Measurements from ENCODE around the gene SYNGAP1.
"Not testable (repeated sequence)": the region's sequence is repeated elsewhere in the genome, so short reads cannot be mapped to it uniquely, and the experiment has no call there.

SYNGAP1 gene

GRCh38 chr6:33419580-33420490, at the start of gene SYNGAP1:
Gene SYNGAP1 (plus strand): TSS chr6:33420065. CDS start chr6:33420265, 200 bp downstream.
- DNase-seq (ENCODE audit: low read depth), result peak; percentile 49
- TF ChIP-seq, protein P1, sequence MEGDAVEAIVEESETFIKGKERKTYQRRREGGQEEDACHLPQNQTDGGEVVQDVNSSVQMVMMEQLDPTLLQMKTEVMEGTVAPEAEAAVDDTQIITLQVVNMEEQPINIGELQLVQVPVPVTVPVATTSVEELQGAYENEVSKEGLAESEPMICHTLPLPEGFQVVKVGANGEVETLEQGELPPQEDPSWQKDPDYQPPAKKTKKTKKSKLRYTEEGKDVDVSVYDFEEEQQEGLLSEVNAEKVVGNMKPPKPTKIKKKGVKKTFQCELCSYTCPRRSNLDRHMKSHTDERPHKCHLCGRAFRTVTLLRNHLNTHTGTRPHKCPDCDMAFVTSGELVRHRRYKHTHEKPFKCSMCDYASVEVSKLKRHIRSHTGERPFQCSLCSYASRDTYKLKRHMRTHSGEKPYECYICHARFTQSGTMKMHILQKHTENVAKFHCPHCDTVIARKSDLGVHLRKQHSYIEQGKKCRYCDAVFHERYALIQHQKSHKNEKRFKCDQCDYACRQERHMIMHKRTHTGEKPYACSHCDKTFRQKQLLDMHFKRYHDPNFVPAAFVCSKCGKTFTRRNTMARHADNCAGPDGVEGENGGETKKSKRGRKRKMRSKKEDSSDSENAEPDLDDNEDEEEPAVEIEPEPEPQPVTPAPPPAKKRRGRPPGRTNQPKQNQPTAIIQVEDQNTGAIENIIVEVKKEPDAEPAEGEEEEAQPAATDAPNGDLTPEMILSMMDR (conservative IDR thresholded peaks at IDR 0.05; ENCODE audit: control insufficient read depth, insufficient read depth, low read depth, low read length), result no peak
- H3K4me3 ChIP-seq (ENCODE audit: control insufficient read depth, low read depth, low read length), result peak within 1 kb of the TSS; percentile 47

GRCh38 chr6:33371901-33372300, 48.0 kb upstream of the SYNGAP1 start:
- DNase-seq (ENCODE audit: low read depth); H3K4me3 ChIP-seq (ENCODE audit: control insufficient read depth, low read depth, low read length): not testable (repeated sequence)

DNA sequence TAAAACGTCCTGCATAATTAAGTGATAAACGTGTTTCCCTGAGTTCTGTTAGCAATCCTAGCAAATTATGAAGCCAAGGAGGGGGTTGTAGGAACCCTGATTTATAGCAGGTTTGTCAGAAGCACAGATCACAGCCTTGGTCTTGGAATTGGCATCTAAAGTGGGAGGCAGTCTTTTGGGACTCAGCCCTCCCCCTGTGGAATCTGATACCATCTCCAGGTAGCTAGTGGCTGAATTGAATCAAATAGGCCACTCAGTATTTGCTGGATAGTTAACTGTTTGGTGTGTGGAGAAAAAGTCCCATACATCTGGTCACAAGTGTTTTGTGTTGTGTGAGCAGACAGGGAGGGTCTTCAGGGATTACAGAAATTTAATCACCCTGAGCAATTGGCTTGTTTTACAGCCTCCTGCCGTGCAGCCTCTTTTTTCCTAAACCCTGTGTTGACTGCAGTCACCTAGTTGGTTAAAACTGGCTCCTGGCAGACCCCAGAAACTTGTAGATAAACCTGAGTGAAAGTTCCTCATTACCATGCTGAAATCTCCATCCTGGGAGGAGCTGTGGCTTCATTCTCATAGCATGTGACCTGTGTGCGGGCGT, 47.2 kb upstream of the SYNGAP1 start:
- no peak overlapping the region for H3K4me3 ChIP-seq (ENCODE audit: control insufficient read depth, low read depth, low read length)
- no peak for DNase-seq (ENCODE audit: low read depth)
- TF ChIP-seq, protein P1 (conservative IDR thresholded peaks at IDR 0.05; ENCODE audit: control insufficient read depth, insufficient read depth, low read depth, low read length), result no peak

DNA sequence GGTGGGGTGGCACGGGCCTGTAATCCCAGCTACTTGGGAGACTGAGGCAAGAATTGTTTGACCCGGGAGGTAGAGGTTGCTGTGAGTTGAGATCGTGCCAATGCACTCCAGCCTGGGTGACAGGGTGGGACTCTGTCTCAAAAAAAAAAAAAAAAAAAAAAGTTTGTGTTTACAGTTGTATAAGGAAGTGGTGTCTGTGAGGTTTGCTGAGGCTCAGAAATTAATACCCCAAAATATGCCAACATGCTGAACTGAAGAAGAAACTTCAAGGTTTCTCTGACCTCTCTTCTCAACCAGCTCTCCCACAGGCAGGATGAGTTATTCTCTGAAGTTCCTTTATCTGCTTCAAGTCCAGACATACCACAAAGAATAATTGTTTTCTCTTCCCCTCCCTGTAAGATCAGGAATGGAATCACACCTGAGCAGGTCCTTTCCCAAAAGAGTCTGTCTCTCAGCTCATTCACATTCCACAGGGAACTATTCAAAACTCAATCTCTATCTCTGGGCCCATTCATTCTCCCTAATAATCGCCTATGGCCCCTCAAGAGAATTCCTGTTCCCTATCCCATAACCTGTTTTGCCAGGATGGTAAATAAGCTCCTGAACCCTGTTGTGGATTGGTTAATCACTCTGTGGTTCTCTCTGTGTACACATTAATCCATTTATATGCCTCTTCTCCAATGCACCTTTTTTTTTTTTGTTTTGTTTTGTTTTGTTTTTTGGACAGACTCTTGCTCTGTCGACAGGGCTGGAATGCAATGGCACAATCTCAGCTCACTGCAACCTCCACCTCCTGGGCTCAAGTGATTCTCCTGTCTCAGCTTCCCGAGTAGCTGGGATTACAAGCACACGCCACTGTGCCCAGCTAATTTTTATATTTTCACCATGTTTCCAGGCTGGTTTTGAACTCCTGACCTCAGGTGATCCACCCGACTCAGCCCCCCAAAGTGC, 45.6 kb upstream of the SYNGAP1 start:
- no peak for DNase-seq (ENCODE audit: low read depth)
- no peak overlapping the region for H3K4me3 ChIP-seq (ENCODE audit: control insufficient read depth, low read depth, low read length)
- TF ChIP-seq, protein P1 (conservative IDR thresholded peaks at IDR 0.05; ENCODE audit: control insufficient read depth, insufficient read depth, low read depth, low read length), result no peak

DNA sequence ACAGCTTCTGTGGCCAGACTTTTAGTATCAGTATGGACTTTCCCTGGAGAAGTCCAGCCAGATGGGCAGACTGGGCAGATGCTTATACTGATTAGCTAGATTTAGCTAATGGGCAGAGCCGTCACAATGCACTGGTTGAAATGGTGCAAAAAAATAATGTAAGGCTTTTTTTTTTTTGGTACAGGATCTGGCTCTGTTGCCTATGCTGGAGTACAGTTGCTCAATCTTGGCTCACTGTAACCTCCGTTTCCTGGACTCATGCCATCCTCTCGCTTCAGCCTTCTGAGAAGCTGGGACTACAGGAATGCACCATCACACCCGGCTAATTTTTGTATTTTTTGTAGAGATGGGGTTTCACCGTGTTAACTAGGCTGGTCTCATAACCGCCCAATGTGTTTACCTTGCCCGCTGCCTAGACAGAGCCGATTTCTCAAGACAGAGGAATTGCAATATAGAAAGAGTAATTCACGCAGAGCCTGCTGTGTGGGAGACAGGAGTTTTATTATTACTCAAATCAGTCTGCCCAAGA, 44.7 kb upstream of the SYNGAP1 start:
- TF ChIP-seq, protein P1 (conservative IDR thresholded peaks at IDR 0.05; ENCODE audit: control insufficient read depth, insufficient read depth, low read depth, low read length), result no peak
- peak; percentile 93 for DNase-seq (ENCODE audit: low read depth)
- H3K4me3 ChIP-seq (ENCODE audit: control insufficient read depth, low read depth, low read length), result peak overlapping the region; percentile 3

DNA sequence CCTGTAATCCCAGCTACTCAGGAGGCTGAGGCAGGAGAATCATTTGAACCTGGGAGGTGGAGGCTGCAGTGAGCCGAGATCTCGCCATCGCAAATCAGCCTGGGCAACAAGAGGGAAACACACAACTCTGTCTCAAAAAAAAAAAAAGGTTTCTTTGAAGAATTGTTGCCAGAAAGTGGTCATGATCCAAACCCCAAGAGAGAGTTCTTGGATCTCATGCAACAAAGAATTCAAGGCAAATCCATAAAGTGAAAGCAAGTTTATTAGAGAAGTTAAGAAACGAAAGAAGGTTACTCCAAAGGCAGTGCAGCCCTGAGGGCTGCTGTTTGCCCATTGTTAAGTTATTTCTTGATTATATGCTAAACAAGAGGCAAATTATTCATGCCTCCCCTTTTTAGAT, 42.7 kb upstream of the SYNGAP1 start:
- TF ChIP-seq, protein P1 (conservative IDR thresholded peaks at IDR 0.05; ENCODE audit: control insufficient read depth, insufficient read depth, low read depth, low read length), result no peak
- peak; percentile 67 for DNase-seq (ENCODE audit: low read depth)
- no peak overlapping the region for H3K4me3 ChIP-seq (ENCODE audit: control insufficient read depth, low read depth, low read length)

DNA sequence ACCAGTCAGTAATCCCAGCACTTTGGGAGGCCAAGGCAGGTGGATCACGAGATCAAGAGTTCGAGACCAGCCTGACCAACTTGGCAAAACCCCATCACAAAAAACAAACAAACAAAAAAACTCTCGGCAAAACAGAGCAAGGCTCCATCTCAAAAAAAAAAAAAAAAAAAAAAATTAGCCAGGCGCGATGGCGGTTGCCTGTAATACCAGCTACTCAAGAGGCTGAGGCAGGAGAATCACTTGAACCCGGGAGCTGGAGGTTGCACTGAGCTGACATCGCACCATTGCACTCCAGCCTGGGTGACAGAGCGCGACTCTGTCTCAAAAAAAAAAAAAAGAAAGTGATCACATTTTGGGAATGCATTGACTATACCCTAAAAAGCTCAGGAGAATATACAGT, 40.7 kb upstream of the SYNGAP1 start:
- not testable (repeated sequence) for DNase-seq (ENCODE audit: low read depth); H3K4me3 ChIP-seq (ENCODE audit: control insufficient read depth, low read depth, low read length)

Data from fibroblast of mammary gland (primary cell).